ENCODE measurements around the gene TM7SF2. TPM values are rescaled to one million over a fixed set of nuclear protein-coding genes. Genes with fewer than 3 reads are reported as not detected.

TM7SF2 gene
- total RNA-seq, 2 experiments from 2014 or later = 18.0 to 18.2 TPM

DNA sequence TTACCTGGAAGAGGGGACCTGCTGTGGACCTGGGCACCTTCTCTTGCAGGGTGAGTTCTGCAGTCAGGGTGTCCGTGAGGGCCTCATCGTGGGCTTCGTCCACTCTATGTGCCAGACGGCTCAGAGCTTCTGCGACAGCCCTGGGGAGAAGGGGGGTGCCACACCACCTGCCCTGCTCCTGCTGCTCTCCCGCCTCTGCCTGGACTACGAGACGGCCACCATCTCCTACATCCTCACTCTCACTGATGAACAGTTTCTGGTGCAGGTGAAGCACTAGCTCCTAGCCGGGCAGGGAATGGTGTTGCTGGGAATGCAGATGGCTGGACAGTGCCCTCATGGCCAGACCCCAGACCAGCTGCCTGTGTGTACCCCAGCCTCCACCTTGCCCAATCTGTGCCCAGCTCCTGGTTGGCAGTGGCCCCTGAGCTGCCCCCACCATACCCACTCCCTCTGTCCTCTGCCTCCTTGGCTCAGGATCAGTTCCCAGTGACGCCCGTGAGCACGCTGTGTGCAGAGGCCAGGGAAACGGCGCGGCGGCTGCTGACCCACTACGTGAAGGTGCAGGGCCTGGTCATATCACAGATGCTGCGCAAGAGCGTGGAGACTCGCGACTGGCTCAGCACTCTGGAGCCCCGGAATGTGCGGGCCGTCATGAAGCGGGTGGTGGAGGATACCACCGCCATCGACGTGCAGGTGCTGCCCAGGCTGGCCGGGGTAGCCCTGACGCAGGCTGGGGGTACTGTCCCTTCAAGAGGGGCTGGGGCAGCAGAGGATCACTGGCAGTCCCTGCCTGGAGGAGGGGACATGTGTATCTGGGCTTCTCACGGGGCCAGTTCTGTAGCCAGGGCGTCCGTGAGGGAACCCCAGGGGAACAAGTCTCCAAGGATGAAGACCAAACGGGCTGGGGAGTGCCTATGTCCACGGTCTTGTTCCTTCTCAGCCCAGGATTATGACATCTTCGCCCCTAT, 2.2 kb upstream of the TM7SF2 start:
- ChIA-PET CTCF (interaction anchor here (0.5 to 7.4 kb wide), 11 partner anchors 10 to 264 kb away, joined by 3 to 109 read pairs (median 4); partner anchors contain the start of genes CAPN1, DPF2, FAU and MRPL49), POLR2A (interaction anchor here (1.2 to 3.9 kb wide), 3 partner anchors 8 to 12 kb away, joined by 3 to 15 read pairs (median 9); partner anchors contain the start of genes FAU and MRPL49)

GRCh38 chr11:65110354-65110861, 1.3 kb upstream of the TM7SF2 start:
- CTCF ChIA-PET = interaction anchor here (0.5 to 7.4 kb wide), 19 partner anchors 9 to 249 kb away, joined by 3 to 109 read pairs (median 3); partner anchors contain the start of genes CAPN1, DPF2, FAU and MRPL49
- POLR2A ChIA-PET = interaction anchor here (1.9 to 3.9 kb wide), 3 partner anchors 9 to 14 kb away, joined by 9 to 17 read pairs (median 15); partner anchors contain the start of genes FAU, MRPL49 and VPS51

DNA sequence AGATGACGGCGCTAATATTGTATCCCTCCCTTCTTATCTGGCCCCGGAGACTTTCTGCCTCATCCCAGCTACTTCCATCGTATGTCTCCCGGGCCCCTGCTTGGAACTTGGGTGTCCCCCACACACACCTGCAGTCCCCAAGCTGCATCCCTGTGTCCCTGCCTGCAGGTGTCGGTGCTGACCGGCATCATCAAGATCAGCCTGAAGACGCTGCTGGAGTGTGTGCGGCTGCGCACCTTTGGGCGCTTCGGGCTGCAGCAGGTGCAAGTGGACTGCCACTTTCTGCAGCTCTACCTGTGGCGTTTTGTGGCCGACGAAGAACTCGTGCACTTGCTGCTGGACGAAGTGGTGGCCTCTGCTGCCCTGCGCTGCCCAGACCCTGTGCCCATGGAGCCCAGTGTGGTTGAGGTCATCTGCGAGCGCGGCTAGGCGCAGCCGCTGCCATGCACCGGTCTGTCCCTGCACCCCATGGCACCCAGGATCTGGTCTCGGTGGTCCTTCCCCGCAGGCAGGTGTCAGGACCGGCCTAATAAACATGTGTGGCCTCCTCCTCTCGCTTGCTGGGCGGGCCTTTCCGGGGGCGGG, 421 bp upstream of the TM7SF2 start:
- POLR2A ChIA-PET = interaction anchor here (0.6 to 3.9 kb wide), 5 partner anchors 10 to 66 kb away, joined by 5 to 17 read pairs (median 9); partner anchors contain the start of genes FAU, MRPL49 and VPS51

GRCh38 chr11:65112546-65113360, 1.1 kb downstream of the TM7SF2 start:
- ChIA-PET CTCF (interaction anchor here (0.8 to 7.4 kb wide), 16 partner anchors 9 to 264 kb away, joined by 3 to 109 read pairs (median 3); partner anchors contain the start of genes ARL2, CAPN1, FAU and MRPL49), POLR2A (interaction anchor here (0.8 to 3.9 kb wide), 3 partner anchors 9 to 16 kb away, joined by 3 to 17 read pairs (median 15); partner anchors contain the start of genes FAU, MRPL49 and VPS51)

More for the DNA sequence above, 421 bp upstream of the TM7SF2 start:
- CTCF ChIA-PET = interaction anchor here (0.9 to 7.4 kb wide), 18 partner anchors 8 to 249 kb away, joined by 3 to 109 read pairs (median 3); partner anchors contain the start of genes ARL2, CAPN1, DPF2 and FAU

- CTCF ChIA-PET = interaction anchor here (1.0 to 7.4 kb wide), 10 partner anchors 8 to 260 kb away, joined by 3 to 109 read pairs (median 4); partner anchors contain the start of genes CAPN1, FAU, MRPL49 and SAC3D1
- POLR2A ChIA-PET = interaction anchor here (0.7 to 3.9 kb wide), 4 partner anchors 8 to 79 kb away, joined by 3 to 17 read pairs (median 9); partner anchors contain the start of genes FAU, MRPL49 and VPS51
Measured at GRCh38 chr11:65113361-65113756, 1.7 kb downstream of the TM7SF2 start.

GRCh38 chr11:65113839-65114238, 2.2 kb downstream of the TM7SF2 start:
- CTCF ChIA-PET = interaction anchor here (1.2 to 7.4 kb wide), 5 partner anchors 8 to 187 kb away, joined by 3 to 109 read pairs (median 4); partner anchors contain the start of genes CAPN1, FAU, MRPL49 and SYVN1
- POLR2A ChIA-PET = interaction anchor here (0.6 to 3.9 kb wide), 3 partner anchors 7 to 482 kb away, joined by 3 to 15 read pairs (median 3); partner anchors contain the start of genes FAU and MRPL49

DNA sequence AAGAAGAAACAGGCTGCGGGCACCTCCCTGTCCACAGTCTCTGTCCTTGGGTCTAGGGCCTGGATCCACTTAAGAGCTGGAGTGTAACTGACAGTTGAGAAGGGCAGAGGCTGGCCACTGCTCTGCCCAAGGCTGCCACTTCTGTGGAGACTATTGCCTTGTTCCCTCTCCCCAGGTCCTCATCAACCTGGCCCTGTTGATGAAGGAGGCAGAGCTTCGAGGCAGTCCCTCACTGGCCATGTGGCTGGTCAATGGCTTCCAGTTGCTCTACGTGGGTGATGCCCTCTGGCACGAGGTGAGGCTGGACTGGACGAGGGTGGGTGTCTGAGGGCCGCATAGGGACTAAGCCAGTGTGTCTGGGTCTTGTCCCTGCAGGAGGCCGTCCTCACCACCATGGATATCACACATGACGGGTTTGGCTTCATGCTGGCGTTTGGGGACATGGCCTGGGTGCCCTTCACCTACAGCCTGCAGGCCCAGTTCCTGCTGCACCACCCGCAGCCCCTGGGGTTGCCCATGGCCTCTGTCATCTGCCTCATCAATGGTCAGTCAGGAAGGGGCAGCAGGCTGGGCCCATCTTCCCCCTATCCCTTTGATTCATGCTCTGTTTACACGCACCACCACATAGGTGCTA, 3.0 kb downstream of the TM7SF2 start:
- POLR2A ChIA-PET = interaction anchor here (0.6 kb wide), 1 partner anchor 481 kb away, joined by 3 read pairs; no protein-coding TSS in a partner anchor
- CTCF ChIA-PET = interaction anchor here (0.6 to 7.4 kb wide), 3 partner anchors 15 to 1570 kb away, joined by 3 to 109 read pairs (median 4); partner anchors contain the start of genes SYVN1 and VPS51

GRCh38 chr11:65115361-65116082, 3.9 kb downstream of the TM7SF2 start:
- POLR2A ChIA-PET = interaction anchor here (1.5 kb wide), 1 partner anchor 13 kb away, joined by 6 read pairs; no protein-coding TSS in a partner anchor
- CTCF ChIA-PET = interaction anchor here (0.6 kb wide), 1 partner anchor 24 kb away, joined by 4 read pairs; no protein-coding TSS in a partner anchor

DNA sequence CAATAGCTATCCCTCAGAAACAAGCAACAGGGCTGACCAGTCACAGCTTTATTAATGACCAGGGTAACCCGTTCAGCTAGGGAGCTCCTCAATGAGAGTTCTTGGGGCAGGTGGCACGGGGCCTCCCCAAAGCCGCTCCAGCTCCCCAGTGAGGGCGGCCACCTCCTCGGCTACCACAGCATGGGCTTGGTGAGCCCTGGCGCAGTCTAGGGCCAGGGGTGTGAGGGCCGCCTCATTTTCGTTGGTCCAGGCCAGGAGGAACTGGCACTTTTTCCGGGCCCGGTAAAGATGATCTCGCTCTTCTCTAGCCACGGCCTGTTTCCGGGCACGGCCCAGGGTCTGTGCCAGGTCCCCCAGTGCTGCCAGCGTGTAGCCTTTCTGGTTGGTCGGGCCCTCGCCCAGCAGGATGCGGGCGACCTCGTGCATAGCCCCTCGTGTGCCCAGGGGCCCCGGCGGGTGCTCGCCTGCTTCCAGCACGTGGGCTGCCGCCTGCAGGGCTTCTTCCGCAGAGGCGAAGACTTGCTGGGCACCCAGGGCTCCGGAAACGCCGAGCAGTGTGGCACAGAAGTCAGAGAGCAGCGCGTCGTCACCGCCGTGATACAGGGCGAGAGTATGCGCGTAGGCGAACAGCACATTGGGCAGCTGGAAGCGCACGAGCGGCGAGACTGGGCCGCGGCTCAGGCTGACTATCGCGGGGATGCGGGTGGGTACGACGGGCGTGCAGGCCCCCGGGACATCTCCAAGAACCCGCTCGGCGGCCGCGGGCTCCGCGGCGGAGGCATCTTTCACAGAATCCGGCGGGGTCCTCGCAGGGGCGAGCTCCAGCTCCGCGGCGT, 4.9 kb downstream of the TM7SF2 start:
- ChIA-PET POLR2A (interaction anchor here (0.9 to 2.9 kb wide), 6 partner anchors 12 to 257 kb away, joined by 3 to 15 read pairs (median 4); partner anchors contain the start of genes SNX15, SYVN1 and VPS51), CTCF (interaction anchor here (0.6 to 2.0 kb wide), 8 partner anchors 9 to 234 kb away, joined by 3 to 7 read pairs (median 4); partner anchors contain the start of gene CAPN1)

DNA sequence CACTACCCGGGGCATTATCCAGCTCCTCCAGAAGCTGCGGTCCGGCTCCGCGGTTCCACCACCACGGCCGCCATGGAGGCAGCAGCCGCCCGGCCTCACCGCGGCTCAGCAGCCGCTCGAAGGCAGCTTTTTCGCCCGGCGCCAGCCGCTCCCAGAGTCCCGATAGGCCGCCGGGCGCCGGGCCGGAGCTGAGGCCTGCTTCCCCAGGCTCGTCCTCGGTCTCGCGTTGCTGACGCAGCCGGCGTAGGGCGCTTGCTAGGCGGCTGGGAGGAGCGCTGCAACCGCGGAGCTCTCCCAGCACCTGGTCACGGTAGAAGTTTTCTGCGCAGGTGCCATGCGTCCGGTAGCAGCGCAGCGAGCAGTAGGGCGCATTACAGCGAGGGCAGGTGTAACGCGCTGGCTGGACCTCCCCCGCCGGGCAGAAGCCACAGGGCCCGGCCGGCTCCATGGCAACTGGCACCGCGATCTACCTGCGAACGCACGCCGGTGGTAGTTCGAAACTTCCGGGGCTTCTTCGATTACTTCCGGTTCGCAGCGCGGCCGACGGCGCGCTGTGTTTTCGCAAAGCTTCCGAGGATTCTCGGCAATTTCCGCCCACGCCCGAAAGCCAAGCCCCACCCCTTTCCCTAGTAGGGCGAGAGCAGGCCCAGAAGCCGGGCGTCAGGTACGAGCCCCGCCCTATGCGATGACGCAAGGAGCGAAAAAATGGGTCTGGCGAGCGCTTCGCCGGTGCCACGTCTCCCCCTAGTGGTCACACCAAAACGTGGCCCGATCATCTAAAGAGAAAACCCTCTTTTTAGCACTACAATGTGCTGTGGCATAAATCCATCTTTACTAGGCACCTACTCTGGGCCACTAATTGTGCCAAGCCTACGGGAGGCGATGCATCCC, 5.8 kb downstream of the TM7SF2 start, which contains the start of gene ZNHIT2:
Gene ZNHIT2, minus strand, starts transcription at position 496 of the 891 bp plus-strand sequence. Its CDS starts 48 bp downstream, at position 448.
- CTCF ChIA-PET = interaction anchor here (0.7 to 2.0 kb wide), 14 partner anchors 10 to 234 kb away, joined by 3 to 7 read pairs (median 4); partner anchors contain the start of gene CAPN1
- POLR2A ChIA-PET = interaction anchor here (0.6 to 2.9 kb wide), 9 partner anchors 11 to 258 kb away, joined by 3 to 15 read pairs (median 3); partner anchors contain the start of genes ARL2, SNX15, SYVN1 and VPS51

GRCh38 chr11:65118097-65118837, 6.6 kb downstream of the TM7SF2 start:
- CTCF ChIA-PET = interaction anchor here (0.6 to 2.0 kb wide), 10 partner anchors 9 to 212 kb away, joined by 3 to 5 read pairs (median 4); partner anchors contain the start of gene CAPN1
- POLR2A ChIA-PET = interaction anchor here (0.6 to 2.9 kb wide), 6 partner anchors 16 to 258 kb away, joined by 3 to 15 read pairs (median 5); partner anchors contain the start of genes ARL2, SYVN1 and VPS51

- ChIA-PET POLR2A (interaction anchor here (0.6 to 2.9 kb wide), 4 partner anchors 11 to 193 kb away, joined by 3 to 14 read pairs (median 3); partner anchors contain the start of gene VPS51), CTCF (interaction anchor here (1.0 to 2.0 kb wide), 6 partner anchors 8 to 81 kb away, joined by 3 to 5 read pairs (median 3); partner anchors contain the start of genes CAPN1 and TM7SF2)
Measured at GRCh38 chr11:65118891-65119669, 7.4 kb downstream of the TM7SF2 start.
